NOMO-1 (cell line): Measurements from ENCODE around the gene SDHB.

Source experiments
- DNase-seq, 2 experiments: peaks; one replicate each; lab custom pipeline; 2025; ENCODE audit not compliant: unreplicated experiment in 2 of 2; lab: John Stamatoyannopoulos, UW

Gene SDHB

GRCh38 chr1:17013491-17014320 lies 40.1 kb downstream of the SDHB start:
- DNase-seq, result peak; percentile 70 to 74

DNA sequence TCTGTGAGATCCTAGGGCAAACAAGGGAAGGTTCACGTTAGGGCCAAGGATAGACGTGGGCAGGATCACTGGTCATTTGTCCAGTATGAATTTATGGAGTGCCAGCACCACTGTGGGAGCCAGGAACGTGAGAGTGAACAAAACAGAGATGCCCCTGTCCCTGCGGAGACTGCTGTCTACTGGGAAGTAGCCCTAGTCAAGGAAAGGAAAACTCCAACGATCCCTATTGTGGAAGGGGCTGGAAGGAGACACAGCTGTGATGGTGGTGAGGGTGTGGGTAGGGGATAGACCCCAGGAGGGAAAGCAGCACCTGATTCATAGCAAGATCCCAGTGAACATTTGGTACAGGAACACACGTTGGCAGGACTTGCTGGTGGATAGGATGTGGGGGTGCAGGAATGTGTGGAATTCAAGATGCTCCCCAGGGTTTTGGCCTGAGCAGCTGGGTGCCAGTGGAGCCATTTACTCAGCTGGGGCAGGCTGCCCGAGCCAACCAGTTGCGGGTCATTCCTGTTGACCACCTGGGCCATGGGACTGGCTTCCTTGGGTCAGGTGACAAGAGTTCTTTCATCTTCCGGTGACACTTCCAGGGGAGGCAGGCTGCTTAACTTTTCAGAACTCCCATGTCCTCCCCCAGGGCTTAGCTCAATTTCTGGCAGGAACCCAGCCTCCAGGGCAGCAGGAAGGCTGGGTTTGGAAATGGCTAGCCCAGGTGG lies 40.9 kb downstream of the SDHB start:
- DNase-seq, result no peak

DNA sequence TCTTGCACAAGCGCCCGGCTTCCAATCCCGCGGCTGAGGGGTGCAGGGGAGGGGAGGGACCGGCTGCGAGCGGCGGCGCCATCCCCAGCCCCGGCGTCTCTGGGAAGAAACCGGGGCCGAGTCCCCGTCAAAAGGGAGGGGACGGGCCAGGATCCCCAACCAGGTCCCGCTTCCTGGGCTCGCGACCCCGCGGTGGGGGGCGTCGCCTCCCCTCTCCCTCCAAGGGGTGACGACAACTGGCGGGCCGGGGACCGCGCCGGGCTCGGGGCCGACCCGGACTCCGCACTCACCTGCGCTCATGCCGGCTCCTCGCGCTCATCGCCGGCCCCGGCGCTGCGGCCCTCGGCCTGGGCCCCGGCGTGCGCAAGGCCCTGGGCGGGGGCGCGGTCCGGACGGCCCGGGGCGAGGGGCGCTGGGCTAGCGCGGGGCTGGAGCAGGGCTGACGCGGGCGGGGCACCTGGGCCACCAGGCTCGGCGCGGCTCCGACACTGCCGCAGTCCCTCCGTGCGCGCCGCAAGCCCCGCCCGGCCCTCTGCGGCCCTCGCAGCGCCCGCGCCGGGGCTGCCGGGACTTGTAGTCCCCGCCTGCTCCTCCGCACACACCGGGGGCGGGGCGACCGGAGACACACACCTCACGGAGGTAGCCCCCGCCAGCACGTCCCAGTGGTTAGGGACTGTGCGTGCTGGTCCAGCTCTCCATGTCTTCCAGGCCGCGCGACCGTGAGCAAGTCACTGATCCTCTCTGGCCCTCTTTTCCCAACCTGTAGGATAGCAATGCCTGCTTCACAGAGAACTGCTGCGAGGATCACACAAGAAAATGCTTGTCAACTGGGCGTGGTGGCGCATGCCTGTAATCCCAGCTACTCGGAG lies 42.2 kb downstream of the SDHB start, which contains the start of gene ATP13A2:
TSS of gene ATP13A2 (minus strand) at position 490 of the 869 bp plus-strand sequence. CDS start at position 300, 190 bp downstream.
- peak; percentile 51 to 67 for DNase-seq

- DNase-seq, result no peak
These were observed 42.8 kb downstream of the SDHB start for GRCh38 chr1:17011092-17011438.

- peak; percentile 9 to 11 for DNase-seq
These were observed 44.1 kb downstream of the SDHB start for GRCh38 chr1:17009706-17010105.

DNA sequence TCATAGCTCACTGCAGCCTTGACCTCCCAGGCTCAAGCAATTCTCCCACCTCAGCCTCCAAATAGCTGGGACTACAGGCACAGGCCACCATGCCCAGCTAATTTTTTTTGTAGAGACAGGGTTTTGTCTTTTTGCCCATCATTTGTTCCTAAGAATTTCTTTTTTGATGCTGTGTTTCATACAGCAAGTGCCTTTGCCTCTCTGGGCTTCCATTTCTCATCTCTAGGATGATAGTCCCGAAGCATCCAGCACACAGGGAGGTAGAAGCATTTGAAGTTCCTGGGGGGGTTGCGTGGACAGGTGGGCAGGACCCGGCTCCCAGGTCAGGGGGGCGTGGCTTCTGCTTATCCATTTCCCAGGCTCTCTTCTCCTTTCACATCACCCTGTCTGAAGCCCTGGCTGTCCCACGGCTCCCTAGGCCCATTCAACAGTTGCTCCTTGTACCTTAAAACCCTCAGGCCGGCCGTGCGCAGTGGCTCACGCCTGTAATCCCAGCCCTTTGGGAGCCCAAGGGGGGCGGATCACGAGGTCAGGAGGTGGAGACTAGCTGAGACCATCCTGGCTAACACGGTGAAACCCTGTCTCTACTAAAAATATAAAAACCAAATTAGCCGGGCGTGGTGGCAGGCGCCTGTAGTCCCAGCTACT lies 45.5 kb downstream of the SDHB start:
- DNase-seq, result no peak

DNA sequence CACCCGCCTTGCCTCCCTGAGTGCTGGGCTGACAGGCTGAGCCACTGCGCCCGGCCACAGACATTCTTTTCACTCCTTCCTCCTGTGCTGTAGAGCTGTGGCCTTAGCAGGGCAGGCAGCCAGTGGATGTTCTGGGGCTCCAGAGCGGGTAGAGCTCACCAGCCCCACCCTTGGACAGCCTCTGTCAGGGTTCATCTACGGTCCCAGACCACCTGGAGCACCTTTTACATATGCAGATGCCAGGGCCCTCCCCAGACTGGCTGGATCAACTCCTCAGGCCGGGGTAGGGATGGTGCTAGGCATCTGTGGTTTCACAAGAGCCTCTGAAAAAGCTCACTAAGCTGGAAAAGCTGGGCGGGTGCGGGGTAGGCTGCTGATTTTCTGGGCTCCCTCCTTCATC lies 46.7 kb downstream of the SDHB start:
- DNase-seq, result no peak

DNA sequence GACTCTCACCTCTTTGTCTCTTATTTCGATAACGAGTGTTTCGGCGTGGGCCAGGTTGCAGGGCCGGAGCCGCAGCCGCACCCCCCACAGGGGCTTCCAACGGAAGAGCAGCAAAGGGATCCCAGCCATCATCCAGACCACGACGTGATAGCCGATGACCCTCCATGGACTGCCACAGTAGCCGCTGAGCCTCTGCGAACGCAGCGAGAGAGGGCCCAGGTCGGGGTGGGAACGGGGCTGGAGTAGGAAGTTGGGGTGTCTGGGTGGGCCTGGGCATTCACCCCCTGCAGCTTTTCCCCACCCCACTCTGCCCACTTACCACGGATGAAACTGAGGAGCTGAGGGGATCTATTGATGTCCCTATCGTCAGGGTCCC lies 48.5 kb downstream of the SDHB start:
- no peak for DNase-seq

DNA sequence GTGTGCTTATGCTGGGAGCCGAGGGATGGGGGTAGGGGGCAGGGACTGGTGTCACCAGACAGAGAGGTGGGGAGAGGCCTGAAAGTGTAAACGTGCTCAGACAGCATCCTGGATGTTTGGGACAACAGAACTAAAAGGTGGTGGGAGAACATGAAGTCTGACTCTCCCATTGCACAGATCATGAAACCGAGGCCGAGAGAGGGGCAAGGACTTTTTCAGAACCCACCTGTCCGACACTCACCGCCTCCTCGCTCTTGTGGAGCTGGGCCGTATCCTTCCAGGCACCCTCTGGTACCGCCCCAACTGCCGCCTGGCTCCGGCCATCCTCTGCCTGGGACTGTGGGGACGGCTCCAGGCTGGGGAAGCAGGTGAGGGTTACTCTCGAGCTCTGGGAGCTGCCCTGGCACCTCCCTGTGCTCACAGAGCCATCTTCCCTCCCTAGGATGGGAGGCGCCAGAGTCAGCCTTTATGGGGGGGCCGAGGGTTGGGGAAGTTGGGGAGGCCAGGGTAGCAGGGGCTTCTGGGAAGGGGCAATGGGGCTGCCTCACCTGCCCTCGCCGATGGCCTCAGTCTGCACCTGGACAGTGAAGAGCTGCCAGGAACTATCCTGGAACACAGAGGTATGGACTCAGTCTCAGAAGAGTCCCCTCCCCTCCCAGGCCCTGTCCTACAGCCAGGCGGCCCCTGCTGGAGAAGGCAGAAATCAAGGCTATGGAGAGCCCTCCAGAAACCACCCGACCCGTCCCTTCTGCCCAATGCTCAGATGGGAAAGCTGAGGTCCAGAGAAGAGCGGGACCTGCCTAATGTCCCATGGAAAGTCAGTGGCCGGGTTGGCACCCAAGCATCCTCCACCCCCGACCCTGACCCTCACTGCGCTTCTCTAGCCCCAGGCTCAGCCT lies 49.1 kb downstream of the SDHB start:
- no peak for DNase-seq

DNA sequence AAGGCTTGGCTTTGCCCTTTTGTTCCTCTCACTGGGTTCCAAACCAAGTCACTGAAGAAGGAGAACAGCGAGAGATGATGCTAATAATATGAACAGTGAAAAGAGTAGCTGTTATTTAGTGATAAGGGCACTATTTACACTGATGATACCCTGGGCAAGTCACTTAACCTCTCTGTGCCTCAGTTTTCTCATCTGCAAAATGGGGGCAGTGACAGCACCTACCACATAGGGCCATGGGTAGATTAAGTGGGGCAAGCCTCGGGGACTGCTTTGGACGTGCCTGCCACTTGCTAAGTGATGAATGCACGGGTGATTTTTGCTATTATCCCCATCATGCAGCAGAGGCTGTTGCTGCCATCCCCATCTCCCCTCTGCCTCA lies 51.3 kb downstream of the SDHB start:
- no peak for DNase-seq

- no peak for DNase-seq
These were observed 51.9 kb downstream of the SDHB start for GRCh38 chr1:17001760-17002523.

DNA sequence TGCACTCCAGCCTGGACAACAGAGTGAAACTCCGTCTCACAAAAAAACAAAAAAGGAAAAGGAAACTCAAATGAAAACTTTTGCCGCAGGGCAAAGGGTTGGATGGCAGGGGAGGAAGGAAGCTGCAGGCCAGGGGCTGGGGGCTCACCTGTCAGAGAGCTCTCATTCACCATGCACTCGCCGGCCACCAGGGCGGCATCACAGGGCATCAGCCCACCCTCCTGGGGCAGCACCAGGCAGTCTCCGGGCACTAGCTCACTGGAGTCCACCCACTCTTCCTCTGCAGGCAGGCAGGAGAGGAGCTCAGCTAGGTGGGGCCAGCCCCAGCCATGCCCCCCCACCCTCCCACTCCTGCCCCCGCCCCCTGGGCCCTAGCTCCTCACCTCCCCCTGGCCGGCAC lies 54.0 kb downstream of the SDHB start:
- no peak for DNase-seq

- DNase-seq, result no peak
These were observed 55.2 kb downstream of the SDHB start for GRCh38 chr1:16998589-16998988.

GRCh38 chr1:16996845-16997244 lies 57.0 kb downstream of the SDHB start:
- DNase-seq, result no peak

GRCh38 chr1:16993521-16994038 lies 60.3 kb downstream of the SDHB start:
- DNase-seq, result no peak

- no peak for DNase-seq
These were observed 61.2 kb downstream of the SDHB start for GRCh38 chr1:16992675-16993074.

- no peak for DNase-seq
These were observed 61.7 kb downstream of the SDHB start for GRCh38 chr1:16992102-16992501.

GRCh38 chr1:16991571-16991970 lies 62.3 kb downstream of the SDHB start:
- no peak for DNase-seq
